K562 (cell line): ENCODE measurements around the gene PEAR1. TPM values are rescaled to one million over a fixed set of nuclear protein-coding genes. Genes with fewer than 3 reads are reported as not detected.
A peak's percentile ranks its signal among the peaks of the same experiment; 100 is the strongest.

Experiments used
- HMG20B ChIP-seq: fragments of 250-450 bp; sonication (Bioruptor Pico); IDR thresholded peaks from 2 replicates; pipeline ENCODE4 v1.5.0; 2021; ENCODE audit warnings: mild to moderate bottlenecking
- NR4A1 ChIP-seq, 2 experiments: fragments of 250-450 bp in 1 of 2; fragments of 450-650 bp in 1 of 2; sonication (Bioruptor Pico) in 1 of 2; IDR thresholded peaks; 2 replicates each; pipeline versions ENCODE4 v1.4.0 to v1.6.1; 2016 to 2020; ENCODE audit warnings: mild to moderate bottlenecking in 2 of 2, missing compliant biosample characterization in 1 of 2, missing genetic modification characterization in 1 of 2, moderate library complexity in 1 of 2
- PML ChIP-seq: IDR thresholded peaks from 2 replicates; pipeline ENCODE4 v1.6.1; 2012; ENCODE audit warnings: low read length, inconsistent platforms
- POLR2B ChIP-seq: fragments of 450-650 bp; IDR thresholded peaks from 2 replicates; pipeline ENCODE4 v1.6.1; 2018; ENCODE audit warnings: low read depth; ENCODE audit not compliant: partially characterized antibody
- RFX1 ChIP-seq: fragments of 450-650 bp; IDR thresholded peaks from 2 replicates; pipeline ENCODE4 v1.6.1; 2016; ENCODE audit warnings: mild to moderate bottlenecking, moderate library complexity
- TEAD2 ChIP-seq: fragments of 450-650 bp; IDR thresholded peaks from 2 replicates; pipeline ENCODE4 v1.6.1; 2016; ENCODE audit warnings: missing genetic modification characterization, control low read depth, missing compliant biosample characterization
- ZFP36 ChIP-seq: fragments of 150-350 bp; IDR thresholded peaks from 2 replicates; pipeline ENCODE4 v1.6.1; 2018; ENCODE audit warnings: low read length, low read depth; ENCODE audit not compliant: partially characterized antibody
- ZKSCAN8 ChIP-seq: fragments of 200-800 bp; sonication (Bioruptor generic); IDR thresholded peaks from 2 replicates; pipeline ENCODE4 v1.6.1; 2016; ENCODE audit warnings: missing genetic modification characterization, missing compliant biosample characterization
- ZNF263 ChIP-seq: sonication (generic); formaldehyde crosslinking; IDR thresholded peaks from 2 replicates; pipeline ENCODE4 v1.8.0; 2022; ENCODE audit warnings: mild to moderate bottlenecking, missing genetic modification reagents, borderline replicate concordance
- ZNF311 ChIP-seq: fragments of 250-450 bp; sonication (Bioruptor Pico); IDR thresholded peaks from 2 replicates; pipeline ENCODE4 v1.4.0; 2020; ENCODE audit warnings: mild to moderate bottlenecking, moderate library complexity
- ZNF830 ChIP-seq: fragments of 250-450 bp; sonication (Bioruptor Pico); IDR thresholded peaks from 2 replicates; pipeline ENCODE4 v1.5.0; 2021; ENCODE audit warnings: mild to moderate bottlenecking
- polyA plus RNA-seq, 8 experiments: library from polyadenylated mRNA; depleted of rRNA in 4 of 8; stranded (reverse) in 5 of 8; unstranded in 3 of 8; fragments of >200 nt; fragmentation: Nextera tagmentation in 2 of 8; fragmentation: Illumina TruSeq in 1 of 8; extraction: Ambion mirVana in 2 of 8; extraction: Trizol in 1 of 8; gene quantifications; 2 replicates each; pipeline versions ENCODE4 v1.2.1 to v1.2.3, GENCODE V29; 2011 to 2014; ENCODE audit warnings: inconsistent platforms in 1 of 8, missing spikeins in 1 of 8
- total RNA-seq, 7 experiments: library from RNA; depleted of rRNA in 6 of 7; stranded (reverse); fragments of >200 nt in 6 of 7; fragmentation: Illumina TruSeq in 2 of 7; extraction: Trizol in 2 of 7; gene quantifications; 2 replicates each; pipeline versions ENCODE4 v1.2.1 to v1.2.3, GENCODE V29; 2011 to 2021; ENCODE audit warnings: low replicate concordance in 1 of 7
- TF ChIP-seq, protein P1 (sequence below), 2 experiments: IDR thresholded peaks; 2 replicates each; pipeline ENCODE4 v1.6.1; 2012; ENCODE audit warnings: improper control_type of control experiment in 2 of 2, low read depth in 2 of 2, low read length in 2 of 2, borderline replicate concordance in 1 of 2
- TF ChIP-seq, protein P2 (sequence below): fragments of 200-800 bp; sonication (Bioruptor generic); IDR thresholded peaks from 2 replicates; pipeline ENCODE4 v1.6.1; 2017; ENCODE audit warnings: missing genetic modification characterization, missing compliant biosample characterization
- TF ChIP-seq, protein P3 (sequence below): fragments of 450-650 bp; IDR thresholded peaks from 2 replicates; pipeline ENCODE4 v1.6.1; 2017; ENCODE audit warnings: antibody characterized with exemption
- TF ChIP-seq, protein P4 (sequence below): fragments of 450-650 bp; IDR thresholded peaks from 2 replicates; pipeline ENCODE4 v1.6.1; 2016; ENCODE audit warnings: mild to moderate bottlenecking
- TF ChIP-seq, protein P5 (sequence below), 2 experiments: IDR thresholded peaks; 2 replicates each; pipeline ENCODE4 v1.6.1; 2011; ENCODE audit warnings: borderline replicate concordance in 1 of 2, control low read depth in 1 of 2, low read depth in 1 of 2, low read length in 1 of 2, mild to moderate bottlenecking in 1 of 2, mixed read lengths in 1 of 2, moderate library complexity in 1 of 2; ENCODE audit not compliant: insufficient read depth in 1 of 2, insufficient read length in 1 of 2, poor library complexity in 1 of 2, severe bottlenecking in 1 of 2; ENCODE audit errors: extremely low read depth in 1 of 2
- TF ChIP-seq, protein P6 (sequence below), 2 experiments: fragments of 450-650 bp in 1 of 2; sonication (generic) in 1 of 2; formaldehyde crosslinking; conservative IDR thresholded peaks; 2 replicates each; pipeline versions ENCODE4 v1.4.0 to v1.8.1; 2020 to 2022; ENCODE audit warnings: mild to moderate bottlenecking in 1 of 2, missing genetic modification reagents in 1 of 2

The PEAR1 gene
- total and polyA plus RNA-seq, 9 of the 15 experiments (the other 6 are each of a cell fraction or from before 2014, with no cell fraction given): 0.87 to 13.9 (median 6.1) TPM

DNA sequence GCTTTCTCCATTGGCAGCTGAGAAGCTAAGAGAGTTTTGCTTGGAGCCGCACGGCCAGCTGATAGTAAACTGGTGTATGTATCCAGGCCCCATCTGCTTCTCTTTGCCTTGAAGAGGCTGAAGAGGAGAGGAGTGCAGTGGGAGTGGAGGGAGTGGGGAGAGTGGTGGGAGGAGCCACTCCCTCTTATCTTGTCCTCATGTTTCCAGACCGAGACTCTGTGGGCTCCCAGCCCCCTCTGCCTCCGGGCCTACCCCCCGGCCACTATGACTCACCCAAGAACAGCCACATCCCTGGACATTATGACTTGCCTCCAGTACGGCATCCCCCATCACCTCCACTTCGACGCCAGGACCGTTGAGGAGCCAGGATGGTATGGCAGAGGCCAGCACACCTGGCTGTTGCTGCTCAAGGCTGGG, 20.9 kb downstream of the PEAR1 start (continued):
- TF ChIP-seq, protein P1, sequence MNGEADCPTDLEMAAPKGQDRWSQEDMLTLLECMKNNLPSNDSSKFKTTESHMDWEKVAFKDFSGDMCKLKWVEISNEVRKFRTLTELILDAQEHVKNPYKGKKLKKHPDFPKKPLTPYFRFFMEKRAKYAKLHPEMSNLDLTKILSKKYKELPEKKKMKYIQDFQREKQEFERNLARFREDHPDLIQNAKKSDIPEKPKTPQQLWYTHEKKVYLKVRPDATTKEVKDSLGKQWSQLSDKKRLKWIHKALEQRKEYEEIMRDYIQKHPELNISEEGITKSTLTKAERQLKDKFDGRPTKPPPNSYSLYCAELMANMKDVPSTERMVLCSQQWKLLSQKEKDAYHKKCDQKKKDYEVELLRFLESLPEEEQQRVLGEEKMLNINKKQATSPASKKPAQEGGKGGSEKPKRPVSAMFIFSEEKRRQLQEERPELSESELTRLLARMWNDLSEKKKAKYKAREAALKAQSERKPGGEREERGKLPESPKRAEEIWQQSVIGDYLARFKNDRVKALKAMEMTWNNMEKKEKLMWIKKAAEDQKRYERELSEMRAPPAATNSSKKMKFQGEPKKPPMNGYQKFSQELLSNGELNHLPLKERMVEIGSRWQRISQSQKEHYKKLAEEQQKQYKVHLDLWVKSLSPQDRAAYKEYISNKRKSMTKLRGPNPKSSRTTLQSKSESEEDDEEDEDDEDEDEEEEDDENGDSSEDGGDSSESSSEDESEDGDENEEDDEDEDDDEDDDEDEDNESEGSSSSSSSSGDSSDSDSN (IDR thresholded peaks at IDR 0.05; ENCODE audit: borderline replicate concordance in 1 of 2, low read depth in 2 of 2, low read length in 2 of 2): 0 out of 4 replicates have a peak, but pooled peaks of 1 of the 2 experiments have one; percentile 10
- TF ChIP-seq, protein P2, sequence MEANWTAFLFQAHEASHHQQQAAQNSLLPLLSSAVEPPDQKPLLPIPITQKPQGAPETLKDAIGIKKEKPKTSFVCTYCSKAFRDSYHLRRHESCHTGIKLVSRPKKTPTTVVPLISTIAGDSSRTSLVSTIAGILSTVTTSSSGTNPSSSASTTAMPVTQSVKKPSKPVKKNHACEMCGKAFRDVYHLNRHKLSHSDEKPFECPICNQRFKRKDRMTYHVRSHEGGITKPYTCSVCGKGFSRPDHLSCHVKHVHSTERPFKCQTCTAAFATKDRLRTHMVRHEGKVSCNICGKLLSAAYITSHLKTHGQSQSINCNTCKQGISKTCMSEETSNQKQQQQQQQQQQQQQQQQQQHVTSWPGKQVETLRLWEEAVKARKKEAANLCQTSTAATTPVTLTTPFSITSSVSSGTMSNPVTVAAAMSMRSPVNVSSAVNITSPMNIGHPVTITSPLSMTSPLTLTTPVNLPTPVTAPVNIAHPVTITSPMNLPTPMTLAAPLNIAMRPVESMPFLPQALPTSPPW: peak; percentile 95
- TF ChIP-seq TEAD2 (tag): no peak
- TF ChIP-seq HMG20B (CRISPR knock-in tag): no peak
- TF ChIP-seq POLR2B: peak; percentile 42
- 0 out of 2 replicates have a peak, but pooled peaks have one; percentile 30 for TF ChIP-seq ZNF311
- no peak for TF ChIP-seq ZKSCAN8 (CRISPR knock-in tag)
- no peak for TF ChIP-seq NR4A1 (CRISPR knock-in tag; IDR thresholded peaks at IDR 0.05)
- no peak for TF ChIP-seq NR4A1 (tag; IDR thresholded peaks at IDR 0.05)
- TF ChIP-seq ZNF263 (CRISPR knock-in tag): peak; percentile 100
- TF ChIP-seq PML: no peak
- TF ChIP-seq RFX1: no peak
- no peak for TF ChIP-seq ZNF830 (CRISPR knock-in tag)
- TF ChIP-seq, protein P3, sequence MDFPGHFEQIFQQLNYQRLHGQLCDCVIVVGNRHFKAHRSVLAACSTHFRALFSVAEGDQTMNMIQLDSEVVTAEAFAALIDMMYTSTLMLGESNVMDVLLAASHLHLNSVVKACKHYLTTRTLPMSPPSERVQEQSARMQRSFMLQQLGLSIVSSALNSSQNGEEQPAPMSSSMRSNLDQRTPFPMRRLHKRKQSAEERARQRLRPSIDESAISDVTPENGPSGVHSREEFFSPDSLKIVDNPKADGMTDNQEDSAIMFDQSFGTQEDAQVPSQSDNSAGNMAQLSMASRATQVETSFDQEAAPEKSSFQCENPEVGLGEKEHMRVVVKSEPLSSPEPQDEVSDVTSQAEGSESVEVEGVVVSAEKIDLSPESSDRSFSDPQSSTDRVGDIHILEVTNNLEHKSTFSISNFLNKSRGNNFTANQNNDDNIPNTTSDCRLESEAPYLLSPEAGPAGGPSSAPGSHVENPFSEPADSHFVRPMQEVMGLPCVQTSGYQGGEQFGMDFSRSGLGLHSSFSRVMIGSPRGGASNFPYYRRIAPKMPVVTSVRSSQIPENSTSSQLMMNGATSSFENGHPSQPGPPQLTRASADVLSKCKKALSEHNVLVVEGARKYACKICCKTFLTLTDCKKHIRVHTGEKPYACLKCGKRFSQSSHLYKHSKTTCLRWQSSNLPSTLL: no peak
- TF ChIP-seq, protein P4, sequence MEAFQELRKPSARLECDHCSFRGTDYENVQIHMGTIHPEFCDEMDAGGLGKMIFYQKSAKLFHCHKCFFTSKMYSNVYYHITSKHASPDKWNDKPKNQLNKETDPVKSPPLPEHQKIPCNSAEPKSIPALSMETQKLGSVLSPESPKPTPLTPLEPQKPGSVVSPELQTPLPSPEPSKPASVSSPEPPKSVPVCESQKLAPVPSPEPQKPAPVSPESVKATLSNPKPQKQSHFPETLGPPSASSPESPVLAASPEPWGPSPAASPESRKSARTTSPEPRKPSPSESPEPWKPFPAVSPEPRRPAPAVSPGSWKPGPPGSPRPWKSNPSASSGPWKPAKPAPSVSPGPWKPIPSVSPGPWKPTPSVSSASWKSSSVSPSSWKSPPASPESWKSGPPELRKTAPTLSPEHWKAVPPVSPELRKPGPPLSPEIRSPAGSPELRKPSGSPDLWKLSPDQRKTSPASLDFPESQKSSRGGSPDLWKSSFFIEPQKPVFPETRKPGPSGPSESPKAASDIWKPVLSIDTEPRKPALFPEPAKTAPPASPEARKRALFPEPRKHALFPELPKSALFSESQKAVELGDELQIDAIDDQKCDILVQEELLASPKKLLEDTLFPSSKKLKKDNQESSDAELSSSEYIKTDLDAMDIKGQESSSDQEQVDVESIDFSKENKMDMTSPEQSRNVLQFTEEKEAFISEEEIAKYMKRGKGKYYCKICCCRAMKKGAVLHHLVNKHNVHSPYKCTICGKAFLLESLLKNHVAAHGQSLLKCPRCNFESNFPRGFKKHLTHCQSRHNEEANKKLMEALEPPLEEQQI: no peak
- TF ChIP-seq, protein P5, sequence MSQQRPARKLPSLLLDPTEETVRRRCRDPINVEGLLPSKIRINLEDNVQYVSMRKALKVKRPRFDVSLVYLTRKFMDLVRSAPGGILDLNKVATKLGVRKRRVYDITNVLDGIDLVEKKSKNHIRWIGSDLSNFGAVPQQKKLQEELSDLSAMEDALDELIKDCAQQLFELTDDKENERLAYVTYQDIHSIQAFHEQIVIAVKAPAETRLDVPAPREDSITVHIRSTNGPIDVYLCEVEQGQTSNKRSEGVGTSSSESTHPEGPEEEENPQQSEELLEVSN (IDR thresholded peaks at IDR 0.05; ENCODE audit: borderline replicate concordance in 1 of 2, extremely low read depth in 1 of 2, insufficient read depth in 1 of 2, insufficient read length in 1 of 2, low read depth in 1 of 2, low read length in 1 of 2, poor library complexity in 1 of 2, severe bottlenecking in 1 of 2): peak; percentile 73 to 78
- TF ChIP-seq, protein P6, sequence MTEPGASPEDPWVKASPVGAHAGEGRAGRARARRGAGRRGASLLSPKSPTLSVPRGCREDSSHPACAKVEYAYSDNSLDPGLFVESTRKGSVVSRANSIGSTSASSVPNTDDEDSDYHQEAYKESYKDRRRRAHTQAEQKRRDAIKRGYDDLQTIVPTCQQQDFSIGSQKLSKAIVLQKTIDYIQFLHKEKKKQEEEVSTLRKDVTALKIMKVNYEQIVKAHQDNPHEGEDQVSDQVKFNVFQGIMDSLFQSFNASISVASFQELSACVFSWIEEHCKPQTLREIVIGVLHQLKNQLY (CRISPR knock-in tag; conservative IDR thresholded peaks at IDR 0.05): no peak
- TF ChIP-seq ZFP36: no peak
